GM18873 (cell line): ENCODE measurements around the gene NTHL1.

Source experiments
- ATAC-seq: cut with Tn5 transposase; IDR thresholded peaks from one replicate; pipeline ENCODE4 v1.9.1; 2021; ENCODE audit warnings: mild to moderate bottlenecking, moderate library complexity, moderate number of reproducible peaks; ENCODE audit not compliant: unreplicated experiment, low FRiP score

Gene NTHL1

GRCh38 chr16:2032285-2033056 is 15.2 kb downstream of the NTHL1 start:
- ATAC-seq = no peak

- ATAC-seq = no peak
Observed at GRCh38 chr16:2031081-2031577, 16.5 kb downstream of the NTHL1 start.

GRCh38 chr16:2030036-2030435 is 17.6 kb downstream of the NTHL1 start:
- no peak for ATAC-seq

GRCh38 chr16:2029350-2029749 is 18.3 kb downstream of the NTHL1 start:
- no peak for ATAC-seq

GRCh38 chr16:2028620-2029220 is 18.9 kb downstream of the NTHL1 start:
- no peak for ATAC-seq

- no peak for ATAC-seq
Observed at GRCh38 chr16:2028146-2028545, 19.5 kb downstream of the NTHL1 start.

- ATAC-seq = no peak
Observed at GRCh38 chr16:2027024-2028010, 20.3 kb downstream of the NTHL1 start.

- no peak for ATAC-seq
Observed at GRCh38 chr16:2026461-2027023, 21.1 kb downstream of the NTHL1 start, which contains the start of gene NHERF2. Gene NHERF2 (plus strand): TSS chr16:2026902. CDS start chr16:2027006, 104 bp downstream.

- ATAC-seq = no peak
Observed at GRCh38 chr16:2025878-2026460, 21.7 kb downstream of the NTHL1 start.

- no peak for ATAC-seq
Observed at GRCh38 chr16:2025251-2025650, 22.4 kb downstream of the NTHL1 start.

- no peak for ATAC-seq
Observed at GRCh38 chr16:2024032-2024420, 23.6 kb downstream of the NTHL1 start.

- ATAC-seq = peak; percentile 71
Observed at GRCh38 chr16:2023092-2024031, 24.3 kb downstream of the NTHL1 start.

GRCh38 chr16:2022723-2023091 is 24.9 kb downstream of the NTHL1 start:
- no peak for ATAC-seq

GRCh38 chr16:2019921-2020831 is 27.5 kb downstream of the NTHL1 start:
- ATAC-seq = no peak

- ATAC-seq = no peak
Observed at GRCh38 chr16:2019518-2019920, 28.1 kb downstream of the NTHL1 start, which contains the start of gene NPW. Gene NPW (plus strand): TSS chr16:2019785.

- ATAC-seq = no peak
Observed at GRCh38 chr16:2016407-2016922, 31.2 kb downstream of the NTHL1 start.

GRCh38 chr16:2015947-2016208 is 31.8 kb downstream of the NTHL1 start:
- ATAC-seq = no peak
